Nucleus accumbens (tissue), 56 donors: ENCODE results near the gene PPT2.

Experiments
- DNase-seq, 56 donors: peaks; one replicate each; lab custom pipeline; 2025; lab: John Stamatoyannopoulos, UW

PPT2 gene

DNA sequence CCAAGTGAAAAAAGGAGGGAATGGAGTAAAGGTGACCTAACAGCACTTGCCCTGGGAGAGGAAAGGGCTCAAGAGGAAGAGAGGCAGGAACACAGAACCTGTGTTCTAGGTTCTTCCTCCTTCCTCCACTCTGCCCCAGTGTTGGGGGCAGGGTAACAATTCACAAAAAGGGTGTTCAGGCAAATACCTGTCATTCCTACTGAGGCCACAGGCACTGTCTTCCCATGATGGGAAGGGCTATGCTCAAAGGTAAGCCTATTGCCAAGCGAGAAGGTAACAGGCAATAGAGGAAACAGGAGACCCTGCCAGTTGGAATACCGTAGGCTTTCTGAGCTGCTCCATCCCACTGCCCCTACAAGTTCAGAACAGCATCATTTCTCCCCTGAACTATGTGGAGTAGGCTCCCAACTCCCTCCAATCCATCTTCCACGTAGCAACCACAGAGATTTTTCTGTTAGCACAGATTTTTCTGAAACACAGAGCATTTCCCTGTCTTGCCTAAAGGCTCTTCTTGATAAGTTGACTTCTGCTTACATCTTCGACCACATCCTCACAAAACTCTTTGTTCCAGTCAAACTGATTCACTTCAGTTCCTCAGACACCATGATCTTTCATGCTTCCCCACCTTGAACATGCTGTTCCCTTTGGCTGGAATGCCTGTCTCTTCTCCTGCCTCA lies 19.2 kb downstream of the PPT2 start:
- DNase-seq, result no peak

DNA sequence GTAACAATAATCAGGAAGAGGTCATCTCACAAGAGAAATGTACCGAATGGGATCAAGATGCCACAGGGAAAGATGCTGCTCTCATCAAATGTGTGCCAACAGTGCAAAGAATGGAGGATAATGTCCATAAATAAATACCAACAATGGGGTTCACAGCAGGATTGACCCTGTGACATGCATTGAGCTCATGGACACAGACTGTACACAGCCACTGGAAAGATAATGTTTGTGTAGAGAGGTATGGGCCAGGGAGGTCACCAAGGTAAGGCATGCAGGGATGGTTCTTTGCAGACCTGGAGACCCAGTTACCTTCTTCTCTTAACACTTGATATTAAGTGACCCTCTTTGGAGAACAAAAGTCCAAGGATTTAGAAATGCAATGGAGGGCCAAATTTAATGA lies 20.5 kb downstream of the PPT2 start:
- DNase-seq, result no peak

DNA sequence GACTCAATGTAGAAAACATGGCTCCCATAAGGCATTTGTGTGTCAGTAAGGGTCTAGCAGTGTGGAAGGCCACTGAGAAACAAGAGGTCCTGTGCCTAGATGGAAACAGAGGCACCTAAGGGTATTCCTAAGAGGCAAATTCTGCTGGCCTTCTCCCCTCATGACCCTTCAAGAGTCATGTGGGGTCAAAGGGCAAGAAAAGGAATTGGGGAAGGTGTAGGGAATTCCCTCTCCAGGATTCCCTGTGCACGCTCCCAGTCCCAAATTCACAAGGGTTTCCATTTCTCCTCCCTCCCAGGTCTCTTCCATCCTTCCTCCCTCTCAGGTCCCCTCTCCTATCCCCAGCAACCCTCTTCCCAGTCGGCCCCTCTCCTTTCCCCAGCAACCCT lies 21.4 kb downstream of the PPT2 start:
- no peak for DNase-seq

DNA sequence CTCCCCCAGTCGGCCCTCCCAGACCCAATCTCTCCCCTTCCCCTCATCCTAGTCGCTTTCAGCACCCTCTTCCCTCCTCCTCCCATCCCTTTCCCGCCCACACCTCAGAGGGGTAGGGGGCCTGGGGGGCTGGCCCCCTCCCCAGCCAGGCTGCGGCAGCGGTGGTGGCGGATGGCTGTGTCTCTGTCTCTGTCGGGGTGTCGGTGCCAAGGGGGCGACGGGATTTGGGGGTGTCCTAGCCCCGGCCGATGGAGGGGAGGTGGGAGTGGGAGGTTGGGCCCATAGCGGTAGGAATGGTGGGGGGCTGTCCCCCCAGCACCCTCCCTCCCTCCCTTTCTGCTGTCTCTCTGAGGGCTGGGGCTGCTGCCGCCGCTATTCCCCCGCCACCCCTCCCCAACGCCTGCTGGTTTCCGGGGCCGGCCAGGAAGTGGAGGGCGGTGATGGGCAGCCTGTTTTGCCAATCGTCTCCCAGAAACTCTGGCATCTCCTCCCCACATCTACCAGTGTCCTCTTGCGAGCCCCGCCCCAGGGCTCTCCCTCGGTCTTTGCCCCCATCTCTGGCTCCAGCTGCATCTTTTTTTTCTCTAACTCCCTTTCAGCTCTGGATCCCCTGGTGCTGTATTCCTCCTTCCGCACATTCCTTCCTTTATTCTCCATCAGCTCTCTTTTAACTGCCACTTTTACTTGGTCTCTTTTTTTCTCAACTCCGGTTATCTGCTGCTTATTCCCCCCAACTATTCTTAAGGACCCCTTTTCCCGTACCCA lies 22.0 kb downstream of the PPT2 start, which contains the start of gene AGPAT1:
Gene AGPAT1, minus strand, starts transcription at position 374 of the 765 bp plus-strand sequence. CDS start 4,588 bp downstream, outside the sequence.
- peak; percentile 71 to 99 (median 97) for DNase-seq

DNA sequence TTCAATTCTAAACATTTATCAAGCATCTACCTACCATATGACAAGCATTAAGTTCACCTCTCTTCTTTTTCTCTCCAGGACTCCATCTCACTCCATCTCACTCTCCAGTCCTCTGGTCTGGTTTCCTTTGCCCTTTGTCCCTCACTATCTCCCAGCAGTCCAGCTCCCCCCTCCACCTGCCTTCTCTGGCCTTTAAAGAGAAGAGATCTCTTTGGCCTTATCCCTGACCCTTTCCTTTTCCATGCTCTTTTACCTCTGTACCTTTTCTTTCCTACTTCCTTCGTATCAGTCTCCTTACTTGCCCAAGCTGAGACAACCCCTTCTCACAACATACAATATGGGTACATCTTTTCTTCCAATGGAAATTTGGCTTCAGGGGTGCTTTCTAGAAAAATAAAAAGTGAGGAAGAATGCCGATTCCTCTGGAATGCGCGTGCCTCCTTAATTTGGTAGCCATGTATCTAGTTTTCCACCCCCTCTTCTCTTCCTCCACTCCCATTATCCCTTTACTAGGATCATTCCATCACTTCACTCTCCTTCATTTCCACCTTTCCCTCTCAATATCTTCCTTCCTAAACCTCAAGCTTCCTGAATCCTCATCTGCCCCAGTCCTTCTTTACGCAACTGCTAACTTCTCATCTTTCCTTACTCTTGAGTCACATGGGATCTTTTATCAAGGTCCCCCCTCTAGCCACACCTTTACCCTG lies 22.7 kb downstream of the PPT2 start:
- DNase-seq, result no peak

DNA sequence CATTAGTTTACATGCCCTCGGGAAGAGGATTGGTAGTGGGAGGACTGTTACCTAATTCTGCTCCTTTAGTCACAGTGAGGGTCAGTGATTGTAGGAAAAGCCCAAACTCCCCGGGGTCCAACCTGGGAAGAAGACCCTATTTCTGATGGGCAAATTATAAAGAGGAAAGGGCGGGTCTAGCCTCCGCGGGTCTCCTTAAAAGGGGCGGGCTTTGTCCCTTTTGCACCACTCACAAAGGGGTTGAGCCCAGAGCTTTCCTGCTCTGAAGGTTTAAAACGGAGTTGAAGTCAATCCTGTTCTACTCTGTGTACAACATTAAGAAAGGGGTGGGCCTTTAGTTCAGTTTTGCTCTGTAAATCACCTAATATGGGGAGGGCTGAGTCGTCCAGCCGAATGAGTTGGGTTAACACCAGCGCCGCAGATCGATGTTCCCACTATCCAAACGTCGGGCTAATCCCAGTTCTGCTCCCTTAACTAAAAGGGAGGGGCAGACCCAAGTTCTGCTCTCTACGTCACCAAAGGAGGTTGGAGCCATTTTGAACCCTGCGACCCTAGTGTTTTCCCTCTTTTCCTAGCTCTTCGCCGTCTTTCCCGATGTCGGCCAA lies 23.3 kb downstream of the PPT2 start:
- peak in 17 of 56 donors; percentile 34 to 76 (median 60) for DNase-seq

DNA sequence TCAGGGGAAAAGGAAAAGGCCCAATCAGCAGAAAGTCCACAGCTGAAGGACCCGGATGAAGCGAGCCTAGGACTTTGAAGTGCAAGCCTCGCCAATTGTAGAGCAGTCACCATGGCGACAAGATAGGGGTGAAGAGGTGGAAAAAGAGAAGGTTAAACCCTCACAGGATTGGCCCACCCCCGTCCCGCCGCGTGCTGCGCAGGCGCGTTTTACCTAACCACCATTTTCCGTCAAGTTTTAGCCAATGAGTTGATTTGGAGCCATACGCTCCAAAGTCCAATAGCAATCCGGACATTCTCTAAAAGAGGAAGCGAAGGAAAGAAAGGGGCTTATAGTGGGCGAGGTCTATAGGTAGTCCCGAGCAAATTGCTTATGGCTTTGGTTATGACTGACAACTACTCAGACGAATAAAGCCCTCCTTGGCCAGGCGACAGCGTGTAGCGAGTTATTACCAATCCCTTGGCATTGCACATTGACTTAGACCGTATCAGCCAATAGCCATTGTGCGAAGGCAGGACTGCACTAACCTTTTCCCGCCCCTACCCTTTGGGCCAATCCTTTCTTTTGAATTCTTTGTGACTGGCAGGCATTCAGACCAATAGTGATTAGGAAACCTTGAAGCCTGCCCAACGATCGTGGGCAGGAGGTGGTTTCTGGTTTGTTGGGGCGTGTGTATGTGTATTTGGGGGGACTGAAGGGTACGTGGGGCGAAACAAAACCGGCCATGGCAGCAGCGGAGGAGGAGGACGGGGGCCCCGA lies 24.0 kb downstream of the PPT2 start, which contains the start of gene RNF5:
Gene RNF5, plus strand, starts transcription at position 618 of the 759 bp plus-strand sequence. Its CDS starts 107 bp downstream, at position 725.
- DNase-seq, result peak; percentile 71 to 99 (median 96)

DNA sequence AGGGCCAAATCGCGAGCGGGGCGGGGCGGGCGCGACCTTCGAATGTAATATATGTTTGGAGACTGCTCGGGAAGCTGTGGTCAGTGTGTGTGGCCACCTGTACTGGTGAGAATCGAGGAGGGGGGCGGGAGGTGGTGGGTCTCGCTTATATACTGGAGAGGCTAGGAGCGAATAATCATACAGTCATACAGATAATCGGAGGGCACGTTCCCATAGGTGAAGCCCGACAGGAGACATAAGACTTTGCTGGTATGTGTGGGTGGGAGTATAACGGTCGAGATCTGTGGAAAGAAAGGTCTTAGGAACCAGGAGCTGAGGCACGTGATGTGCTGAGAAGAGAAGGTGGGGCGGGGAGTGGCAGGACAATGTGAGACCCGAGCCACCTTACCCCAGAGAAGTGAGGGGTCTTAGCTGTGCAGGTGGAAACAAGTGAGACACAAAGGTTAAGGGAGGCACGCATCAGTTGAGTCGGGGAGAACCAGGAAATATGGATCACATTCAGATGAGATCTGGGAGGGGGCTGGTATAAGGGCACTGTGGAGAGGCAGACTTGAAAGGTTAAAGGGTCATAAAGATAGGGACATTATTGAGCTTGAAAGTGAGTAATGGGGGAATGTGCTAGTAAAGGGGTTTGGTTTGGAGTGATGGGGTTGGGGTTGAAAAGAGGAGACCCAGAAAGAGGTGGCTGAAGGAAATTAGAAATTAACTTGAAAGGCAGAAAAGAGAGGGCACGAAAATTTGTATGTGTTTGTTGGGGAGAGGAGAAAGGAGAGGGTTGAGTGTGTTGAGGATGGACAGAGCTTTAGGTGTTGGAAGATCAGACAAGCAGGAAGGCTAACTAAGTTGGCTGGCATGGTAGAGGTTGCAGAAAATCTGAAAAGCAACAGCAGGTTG lies 24.9 kb downstream of the PPT2 start:
- peak in 2 of 56 donors; percentile 57 to 63 for DNase-seq

DNA sequence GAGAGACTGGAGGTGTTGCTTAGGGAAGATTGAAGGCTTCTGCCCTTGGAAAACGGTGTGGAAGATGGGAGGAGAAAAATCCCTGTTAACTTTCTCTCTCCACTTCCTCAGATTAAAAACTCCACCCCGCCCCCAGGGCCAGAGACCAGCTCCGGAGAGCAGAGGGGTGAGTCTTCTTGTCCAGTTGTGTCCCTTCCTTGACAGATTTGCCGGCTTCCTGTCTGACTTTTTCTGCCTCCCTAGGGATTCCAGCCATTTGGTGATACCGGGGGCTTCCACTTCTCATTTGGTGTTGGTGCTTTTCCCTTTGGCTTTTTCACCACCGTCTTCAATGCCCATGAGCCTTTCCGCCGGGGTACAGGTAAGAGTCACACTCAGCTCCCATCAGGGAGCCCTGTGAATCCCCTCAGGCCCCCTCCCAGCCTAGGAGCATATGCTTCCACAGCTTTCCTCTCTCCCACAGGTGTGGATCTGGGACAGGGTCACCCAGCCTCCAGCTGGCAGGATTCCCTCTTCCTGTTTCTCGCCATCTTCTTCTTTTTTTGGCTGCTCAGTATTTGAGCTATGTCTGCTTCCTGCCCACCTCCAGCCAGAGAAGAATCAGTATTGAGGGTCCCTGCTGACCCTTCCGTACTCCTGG lies 25.9 kb downstream of the PPT2 start:
- no peak for DNase-seq

DNA sequence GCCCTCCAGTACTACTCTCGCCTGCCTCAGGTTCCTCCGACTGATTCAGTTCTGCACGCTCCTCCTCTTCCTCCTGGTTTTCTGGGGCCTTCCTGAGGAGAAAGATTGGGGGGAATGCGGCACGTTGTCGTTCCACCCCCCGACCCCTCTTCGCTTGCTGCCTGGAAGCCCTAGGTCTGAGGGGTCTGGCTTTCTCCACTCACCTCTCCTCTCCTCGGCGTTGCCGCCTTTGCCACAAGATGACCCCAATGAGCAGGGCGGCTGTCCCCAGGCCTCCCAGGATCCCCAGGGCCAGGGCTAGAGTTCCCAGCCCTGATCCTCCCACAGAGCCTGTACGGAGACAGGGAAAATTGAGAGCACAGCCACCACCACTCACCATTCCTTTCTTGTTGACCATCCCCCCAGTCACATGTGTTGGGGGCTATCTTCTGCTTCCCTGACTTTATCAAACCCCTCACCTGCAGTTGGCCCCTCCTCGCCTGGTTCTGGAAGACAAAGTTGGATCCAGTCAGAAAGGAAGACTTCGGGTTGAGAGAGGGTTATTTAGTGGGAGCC lies 27.3 kb downstream of the PPT2 start:
- DNase-seq, result no peak

DNA sequence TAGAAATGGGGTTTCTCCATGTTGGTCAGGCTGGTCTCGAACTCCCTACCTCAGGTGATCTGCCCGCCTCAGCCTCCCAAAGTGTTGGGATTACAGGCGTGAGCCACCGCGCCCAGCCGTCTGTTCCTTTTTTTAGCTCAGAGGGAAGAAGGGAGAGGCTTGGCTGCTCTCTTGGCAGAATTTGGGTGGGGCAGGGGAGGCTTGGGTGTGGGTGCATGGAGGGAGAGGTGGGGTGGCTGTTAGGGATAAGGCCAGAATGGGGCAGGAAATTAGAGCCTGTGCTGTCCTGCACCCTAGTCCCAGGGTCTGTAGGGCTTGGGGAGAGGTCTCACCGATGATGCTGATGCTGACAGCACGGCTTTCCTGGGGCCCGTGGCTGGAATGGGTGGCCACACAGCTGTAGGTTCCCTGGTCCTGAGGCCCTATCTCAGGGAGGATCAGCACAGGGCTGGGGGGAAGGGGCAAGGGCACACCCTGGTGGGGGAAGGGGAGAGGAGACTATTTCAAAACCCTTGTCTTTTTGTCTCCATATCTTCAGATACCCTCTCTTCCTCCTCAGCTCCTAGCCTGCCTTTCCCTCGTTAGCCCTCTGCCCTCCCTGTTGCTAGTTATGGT lies 28.1 kb downstream of the PPT2 start:
- DNase-seq, result no peak

DNA sequence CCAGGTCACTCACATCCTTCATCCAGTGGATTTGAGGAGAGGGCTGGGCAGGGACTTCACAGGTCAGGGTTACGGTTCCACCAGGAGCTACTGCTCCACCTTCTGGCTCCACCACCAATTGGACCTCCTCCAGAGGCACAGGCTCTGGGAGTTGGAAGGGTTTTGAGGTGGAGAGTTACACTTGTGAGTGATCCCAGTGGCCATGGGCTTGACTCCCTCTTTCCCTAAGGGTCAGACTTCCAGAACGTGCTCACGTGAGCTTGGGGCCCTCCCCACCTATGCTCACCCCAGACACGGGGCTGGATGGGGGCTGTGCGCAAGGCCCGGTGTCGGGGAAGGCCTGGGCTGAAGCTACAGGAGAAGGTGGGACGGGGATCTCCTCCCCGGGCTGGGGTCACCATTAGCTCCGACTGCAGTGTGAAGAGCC lies 28.6 kb downstream of the PPT2 start:
- DNase-seq, result no peak

DNA sequence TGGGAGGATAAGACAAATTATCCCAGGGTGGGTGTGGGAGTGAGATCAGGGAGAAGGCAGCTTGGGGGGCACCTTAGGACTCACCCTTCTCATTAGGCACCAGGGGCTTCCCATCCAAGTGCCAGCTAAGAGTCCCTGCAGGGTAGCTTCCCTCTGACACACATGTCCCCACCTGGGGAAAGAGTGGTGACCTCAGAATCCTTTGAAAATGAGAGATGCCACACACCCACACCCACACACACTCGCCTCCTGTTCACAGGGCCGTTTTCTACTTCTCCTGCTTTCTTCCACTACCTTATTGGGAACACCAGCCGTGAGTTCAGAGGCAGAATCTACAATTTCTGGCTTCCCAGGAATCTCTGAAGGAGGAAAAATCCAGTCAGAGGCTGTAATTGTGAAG lies 29.1 kb downstream of the PPT2 start:
- no peak for DNase-seq

DNA sequence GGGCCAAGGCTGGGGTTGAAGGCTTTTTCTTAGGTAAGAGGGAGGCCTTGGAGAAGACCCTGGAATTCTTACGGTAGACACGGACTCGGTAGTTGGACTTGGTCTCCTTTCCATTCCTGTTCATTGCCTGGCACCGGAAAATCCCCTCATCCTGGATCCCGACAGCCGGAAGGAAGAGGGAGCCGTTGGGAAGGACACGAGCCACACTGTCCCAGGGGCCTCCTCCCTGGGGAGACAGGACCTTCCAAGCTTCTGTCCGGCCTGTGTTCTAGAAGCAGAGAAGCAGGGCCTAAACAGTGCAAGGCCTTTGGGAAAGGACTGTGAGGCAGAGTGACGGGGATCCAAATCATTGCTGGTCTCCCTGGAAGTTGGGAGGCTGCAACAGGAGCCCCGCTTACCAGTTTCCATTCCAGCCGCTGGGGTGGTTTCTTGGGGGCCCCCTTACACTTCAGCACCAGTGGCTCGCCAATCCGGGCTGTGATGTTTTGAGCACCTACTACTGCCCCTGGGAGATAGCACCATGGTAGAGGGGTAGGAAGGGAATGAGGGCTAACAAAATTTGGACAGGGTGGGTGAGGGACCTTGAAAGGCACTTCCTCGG lies 29.6 kb downstream of the PPT2 start:
- DNase-seq, result no peak

DNA sequence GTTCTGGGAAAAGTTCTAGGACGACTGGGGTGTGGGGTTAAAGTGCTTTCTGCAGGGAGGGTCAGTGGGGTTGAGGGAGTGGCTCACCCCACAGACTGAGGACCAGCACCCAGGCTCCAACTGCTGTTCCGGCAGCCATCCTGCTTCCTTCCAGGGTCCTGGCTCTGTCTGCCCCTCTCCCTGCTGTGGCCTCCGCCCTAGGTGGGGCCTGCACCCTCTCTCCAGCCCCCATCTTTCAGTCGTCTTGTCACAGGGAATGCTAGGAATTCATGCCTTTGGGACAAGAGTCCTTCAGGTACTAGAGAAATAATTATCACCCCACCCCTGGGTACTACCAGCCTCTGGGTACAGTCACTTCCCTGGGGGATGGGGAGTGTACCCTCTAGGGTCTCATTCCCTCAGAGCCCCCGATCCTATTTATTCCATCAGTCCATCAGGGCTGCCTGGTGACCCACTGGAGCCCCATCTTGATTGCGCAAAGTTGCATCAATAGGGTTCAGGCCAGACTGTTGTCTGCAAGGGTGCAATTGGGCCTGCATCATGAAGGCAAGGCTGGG lies 30.2 kb downstream of the PPT2 start, which contains the start of gene AGER:
Gene AGER, minus strand, starts transcription at position 170 of the 557 bp plus-strand sequence. Its CDS starts 31 bp downstream, at position 139.
- no peak for DNase-seq

DNA sequence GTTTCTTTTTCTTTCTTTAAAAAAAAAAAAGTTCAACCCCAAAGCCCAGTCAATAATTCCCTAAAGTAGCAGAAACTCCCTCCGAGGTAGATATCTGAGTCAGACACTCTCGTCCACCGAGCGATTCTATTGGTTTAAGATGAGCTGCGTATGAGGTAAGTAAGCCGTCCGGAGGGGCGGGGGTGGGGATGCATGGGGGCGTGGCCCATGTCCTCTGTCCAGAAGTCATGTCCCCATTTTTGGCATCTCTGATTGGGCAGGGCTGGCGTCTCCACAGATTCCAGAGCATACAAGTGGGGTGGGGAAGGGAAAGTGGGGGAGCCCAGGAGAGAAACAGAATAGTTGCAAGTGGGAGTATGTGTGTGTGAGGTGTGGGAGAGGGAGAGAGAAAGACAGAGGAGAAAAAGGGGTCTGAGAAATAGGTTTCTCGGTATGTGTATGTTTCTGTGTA lies 31.8 kb downstream of the PPT2 start:
- peak in 7 of 56 donors; percentile 15 to 38 (median 20) for DNase-seq
